NCI-H345 treated with DMSO at 0.1 percent for 48 hours (cell line): ENCODE measurements around the gene SPON1.
A peak's percentile ranks its signal among the peaks of the same experiment; 100 is the strongest.
"Not testable (repeated sequence)": the region's sequence is repeated elsewhere in the genome, so short reads cannot be mapped to it uniquely, and the experiment has no call there.

Experiments used
- DNase-seq: peaks from one replicate; lab custom pipeline; 2025; ENCODE audit not compliant: unreplicated experiment; lab: John Stamatoyannopoulos, UW

The SPON1 gene

DNA sequence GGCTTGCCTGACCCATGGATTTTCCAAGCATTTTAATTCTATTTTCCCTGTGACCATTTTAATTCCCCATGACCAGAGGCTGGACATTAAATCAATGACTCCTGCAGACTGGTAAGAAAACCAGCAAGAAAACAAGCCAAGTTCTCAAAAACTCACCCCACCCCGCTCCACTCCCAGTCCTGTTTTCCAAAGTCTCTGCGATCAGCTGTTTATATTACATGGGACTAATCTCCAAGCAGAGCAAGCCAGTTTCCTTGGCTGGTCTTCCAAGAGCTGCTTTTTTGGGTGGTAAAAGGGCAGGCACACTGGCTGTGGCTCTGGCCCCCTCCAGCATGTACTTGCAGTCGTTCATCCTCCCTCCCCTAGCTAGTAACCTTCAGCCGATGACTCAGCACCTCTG, 298.5 kb downstream of the SPON1 start:
- DNase-seq, result no peak

DNA sequence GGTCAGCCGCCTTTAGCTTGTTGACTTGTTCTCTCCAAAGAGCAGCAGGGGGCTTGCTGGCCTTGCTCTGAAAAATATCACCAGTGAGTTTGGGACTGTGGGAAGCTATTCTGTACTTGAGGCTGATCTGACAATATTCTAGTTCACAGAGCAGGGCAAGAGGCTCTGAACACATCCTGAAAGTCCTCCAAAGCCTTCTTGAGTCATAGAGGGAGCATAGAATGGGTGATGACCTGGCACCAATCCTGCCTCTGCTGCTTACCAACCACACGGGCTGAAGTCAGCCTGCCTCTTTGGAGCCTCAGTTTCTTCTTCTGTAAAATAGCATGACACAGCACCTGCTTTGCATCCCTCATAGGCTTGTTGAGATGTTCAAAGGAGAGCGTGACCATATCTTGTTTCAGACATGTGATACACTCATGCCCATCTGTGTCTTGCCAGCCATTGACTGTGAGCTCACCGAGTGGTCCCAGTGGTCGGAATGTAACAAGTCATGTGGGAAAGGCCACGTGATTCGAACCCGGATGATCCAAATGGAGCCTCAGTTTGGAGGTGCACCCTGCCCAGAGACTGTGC, 299.8 kb downstream of the SPON1 start:
- DNase-seq, result no peak

GRCh38 chr11:14264966-14265365, 302.4 kb downstream of the SPON1 start:
- DNase-seq, result no peak

GRCh38 chr11:14266622-14267021, 304.1 kb downstream of the SPON1 start:
- no peak for DNase-seq

DNA sequence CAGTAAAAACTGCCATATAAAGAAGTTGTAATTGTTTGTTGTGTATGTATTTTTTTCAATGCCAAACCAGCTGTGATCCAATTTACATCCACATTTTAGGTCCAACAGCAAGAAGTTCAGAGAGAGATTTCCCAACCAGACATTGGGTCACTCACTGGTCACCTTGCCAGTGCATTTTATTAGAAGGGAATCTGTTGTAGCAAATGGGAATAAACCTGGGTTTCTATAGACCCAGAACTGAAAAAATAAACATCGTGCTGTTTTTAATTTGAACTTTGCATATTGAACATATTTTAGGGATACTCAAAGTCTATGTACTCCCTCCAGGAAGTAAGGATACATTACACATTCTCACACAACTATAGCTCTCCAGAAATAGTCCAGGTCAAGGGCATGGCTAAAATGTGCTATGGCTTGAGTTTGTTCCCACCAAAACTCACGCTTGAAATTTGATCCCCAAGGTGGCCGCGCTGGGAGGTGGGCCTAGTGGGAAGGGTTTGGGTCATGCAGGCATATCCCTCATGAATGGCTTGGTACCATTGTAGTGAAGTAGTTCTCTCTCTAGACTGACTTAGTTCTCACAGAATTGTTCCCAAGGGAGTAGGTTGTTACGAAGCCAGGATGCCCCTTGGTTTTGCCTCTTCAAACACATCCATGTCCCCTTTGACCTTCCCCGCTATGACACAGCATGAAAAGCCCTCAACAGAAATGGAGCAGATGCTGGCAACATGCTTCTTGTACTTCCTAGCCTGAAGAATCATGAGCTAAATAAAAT, 305.5 kb downstream of the SPON1 start:
- no peak for DNase-seq

DNA sequence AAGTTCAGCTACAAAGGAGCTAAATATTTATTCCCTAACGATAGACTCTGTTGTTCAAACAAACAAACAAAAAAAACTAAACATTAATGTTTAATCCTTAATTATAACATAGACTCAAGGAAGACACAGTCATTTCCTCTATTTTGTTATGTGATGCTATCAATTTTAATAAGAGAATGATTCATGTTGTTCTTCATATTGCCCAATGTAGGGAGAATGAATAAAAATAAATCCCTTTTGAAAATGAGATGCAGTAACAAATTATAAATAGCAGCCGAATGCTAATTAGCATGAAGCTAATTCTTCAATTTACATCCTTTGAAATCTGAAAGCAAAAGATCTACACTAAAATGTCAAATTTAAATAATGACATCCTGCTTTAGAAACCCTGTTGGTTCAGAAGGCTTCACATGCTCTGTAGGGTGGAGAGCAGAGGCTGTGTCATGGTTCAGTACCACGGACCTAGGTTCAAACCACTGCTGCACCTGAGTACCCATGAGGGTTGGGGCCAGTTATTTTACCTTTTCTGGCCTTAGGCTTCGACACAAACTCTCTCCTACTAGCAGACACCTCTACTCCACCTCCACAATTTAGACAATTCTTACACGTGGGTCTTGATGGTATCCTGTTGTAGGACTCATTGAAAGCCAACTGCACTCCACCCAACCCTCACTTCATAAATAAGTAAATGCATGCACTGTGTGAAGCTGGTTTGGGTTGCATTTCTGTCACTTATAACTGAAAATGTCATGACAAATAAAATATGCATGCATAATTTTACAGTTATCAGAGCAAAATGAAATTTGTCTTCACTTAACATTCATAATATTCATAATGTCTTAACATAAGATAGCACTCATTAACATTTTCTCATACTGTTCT, 307.4 kb downstream of the SPON1 start:
- DNase-seq, result no peak

DNA sequence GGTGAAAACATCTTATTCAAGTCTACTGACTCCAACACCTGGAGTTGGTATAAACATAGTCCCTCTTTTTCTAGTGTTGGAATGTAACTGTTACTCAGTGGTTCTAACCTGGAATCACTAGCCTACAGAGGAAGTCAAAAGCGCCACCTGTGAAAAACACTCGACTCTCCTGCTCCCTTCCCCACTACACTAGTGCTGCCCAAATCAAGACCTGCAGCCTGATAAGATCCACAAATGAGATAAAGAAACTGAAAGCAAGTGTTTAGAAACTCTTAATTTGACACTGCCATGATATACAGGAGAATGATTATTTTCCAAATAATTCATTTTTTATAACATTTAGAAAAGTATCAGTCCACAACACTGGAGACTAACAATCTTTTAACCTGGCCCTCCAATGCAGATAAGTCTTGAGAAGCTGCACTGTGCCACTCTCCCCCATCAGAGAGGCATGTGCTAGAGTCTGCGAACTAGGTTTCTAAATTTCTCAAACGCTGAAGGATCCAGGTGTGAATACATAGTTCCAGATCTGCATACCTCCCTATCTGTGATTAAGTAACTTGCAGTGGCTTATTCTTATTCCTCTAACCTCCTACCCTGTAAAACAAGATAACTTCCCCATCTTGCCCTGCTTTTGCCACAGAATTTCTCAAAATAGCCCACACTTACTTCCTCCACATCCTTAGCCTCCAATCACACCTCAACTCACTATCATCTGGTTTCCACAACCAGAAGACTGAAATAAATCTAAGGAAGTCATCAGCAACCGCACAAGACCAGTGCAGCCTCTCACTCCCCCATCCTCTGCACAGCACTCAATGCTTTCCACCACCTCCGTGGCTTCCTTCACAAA, 308.4 kb downstream of the SPON1 start:
- no peak for DNase-seq

GRCh38 chr11:14273895-14274294, 311.4 kb downstream of the SPON1 start:
- DNase-seq, result no peak

- no peak for DNase-seq
These were observed 312.6 kb downstream of the SPON1 start for GRCh38 chr11:14275076-14275475.

GRCh38 chr11:14278869-14279268, 316.3 kb downstream of the SPON1 start:
- DNase-seq, result not testable (repeated sequence)

GRCh38 chr11:14288189-14288935, 325.8 kb downstream of the SPON1 start:
- DNase-seq, result no peak

GRCh38 chr11:14290422-14290821, 327.9 kb downstream of the SPON1 start:
- DNase-seq, result no peak

- DNase-seq, result no peak
These were observed 337.4 kb downstream of the SPON1 start for GRCh38 chr11:14299921-14300320.

- peak; percentile 22 for DNase-seq
These were observed 338.3 kb downstream of the SPON1 start for GRCh38 chr11:14300661-14301304.

- DNase-seq, result no peak
These were observed 342.1 kb downstream of the SPON1 start for GRCh38 chr11:14304601-14305000.

DNA sequence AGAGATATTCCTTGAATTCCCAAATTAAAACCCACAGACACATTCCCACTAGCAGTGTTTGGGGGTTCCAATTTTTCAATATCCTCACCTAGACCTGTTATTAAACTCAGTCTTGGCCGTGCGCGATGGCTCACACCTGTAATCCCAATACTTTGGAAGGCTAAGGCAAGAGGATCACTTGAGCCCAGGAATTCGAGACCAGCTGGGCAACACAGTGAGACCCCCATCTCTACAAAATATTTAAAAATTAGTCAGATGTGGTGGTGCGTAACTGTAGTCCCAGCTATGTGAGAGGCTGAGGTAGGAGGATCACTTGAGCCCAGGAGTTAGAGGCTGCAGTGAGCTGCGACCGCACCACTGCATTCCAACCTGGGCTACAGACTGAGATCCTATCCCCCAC, 343.1 kb downstream of the SPON1 start:
- DNase-seq, result no peak

DNA sequence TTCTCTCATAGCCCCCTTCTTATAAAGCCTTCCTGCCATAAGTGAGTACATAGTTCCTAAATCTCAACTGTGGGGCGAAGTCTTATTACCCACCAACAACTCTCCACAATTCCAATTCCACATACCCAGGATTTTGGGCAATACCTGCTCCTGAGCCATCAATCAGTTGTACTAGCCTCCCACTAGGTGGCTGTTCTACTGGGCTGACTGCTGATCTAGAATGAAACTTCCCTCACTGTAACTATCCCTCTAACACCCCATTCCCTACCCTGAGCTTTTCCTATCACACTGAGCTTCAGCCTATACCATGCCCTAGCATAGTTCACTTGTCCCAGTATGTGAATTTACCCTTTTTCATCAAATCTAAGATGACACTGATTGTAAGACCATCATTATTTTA, 344.0 kb downstream of the SPON1 start:
- no peak for DNase-seq

- peak; percentile 16 for DNase-seq
These were observed 345.8 kb downstream of the SPON1 start for GRCh38 chr11:14308114-14308896.

GRCh38 chr11:14308897-14309387, 346.4 kb downstream of the SPON1 start:
- DNase-seq, result no peak
